Neural cell (in vitro differentiated cells): ENCODE results near the gene C14orf180. TPM values are rescaled to one million over a fixed set of nuclear protein-coding genes. Genes with fewer than 3 reads are reported as not detected.

Experiments
- H2AFZ ChIP-seq: fragments of 200-600, 300-800 bp; sonication (generic), shearing (Covaris generic); 2 replicates; pipeline ENCODE4 v1.6.0; 2014; ENCODE audit warnings: low read depth, mild to moderate bottlenecking, antibody characterized with exemption, low read length, moderate library complexity
- H3F3A ChIP-seq: fragments of 200-600 bp; shearing (Covaris generic); 2 replicates; pipeline ENCODE4 v1.6.1; 2016; ENCODE audit warnings: mild to moderate bottlenecking, moderate library complexity, mixed read lengths, antibody characterized with exemption, low read length; ENCODE audit not compliant: insufficient read depth, poor library complexity, severe bottlenecking
- H3K27ac ChIP-seq: fragments of 200-600, 300-800 bp; sonication (generic), shearing (Covaris generic); 2 replicates; pipeline ENCODE4 v1.5.1; 2014; ENCODE audit warnings: mild to moderate bottlenecking, low read length, moderate library complexity
- H3K27me3 ChIP-seq: fragments of 300-800, 200-600 bp; sonication (generic), shearing (Covaris generic); 2 replicates; pipeline ENCODE4 v1.6.0; 2014; ENCODE audit warnings: mild to moderate bottlenecking, low read depth, low read length, moderate library complexity; ENCODE audit not compliant: insufficient read depth
- H3K36me3 ChIP-seq: fragments of 300-800, 200-600 bp; sonication (generic), shearing (Covaris generic); 2 replicates; pipeline ENCODE4 v1.5.1; 2014; ENCODE audit warnings: mild to moderate bottlenecking, antibody characterized with exemption, low read length, moderate library complexity; ENCODE audit not compliant: insufficient read depth
- H3K4me2 ChIP-seq: fragments of 300-800, 200-600 bp; sonication (generic), shearing (Covaris generic); 2 replicates; pipeline ENCODE4 v1.6.0; 2014; ENCODE audit warnings: mild to moderate bottlenecking, low read length
- H3K4me3 ChIP-seq: fragments of 300-800, 200-600 bp; sonication (generic), shearing (Covaris generic); 2 replicates; pipeline ENCODE4 v1.5.1; 2014; ENCODE audit warnings: mild to moderate bottlenecking, low read length, moderate library complexity
- H3K79me2 ChIP-seq: fragments of 200-600 bp; shearing (Covaris generic); replicated peaks from 2 replicates; pipeline ENCODE4 v1.6.0; 2014; ENCODE audit warnings: mild to moderate bottlenecking, low read length, moderate library complexity; ENCODE audit not compliant: insufficient read depth
- H3K9ac ChIP-seq: fragments of 300-800, 200-600 bp; sonication (generic), shearing (Covaris generic); 2 replicates; pipeline ENCODE4 v1.6.1; 2016; ENCODE audit warnings: mild to moderate bottlenecking, low read length, mixed read lengths
- H3K9me2 ChIP-seq: fragments of 200-600 bp; shearing (Covaris generic); 2 replicates; pipeline ENCODE4 v1.6.1; 2016; ENCODE audit warnings: mild to moderate bottlenecking, low read length, mixed read lengths; ENCODE audit not compliant: insufficient read depth
- H3K9me3 ChIP-seq: fragments of 200-600, 300-800 bp; sonication (generic), shearing (Covaris generic); 2 replicates; pipeline ENCODE4 v1.6.1; 2016; ENCODE audit warnings: mild to moderate bottlenecking, mixed run types, low read length, moderate library complexity, mixed read lengths
- H4K20me1 ChIP-seq: fragments of 200-600 bp; shearing (Covaris generic); 2 replicates; pipeline ENCODE4 v1.6.1; 2016; ENCODE audit warnings: mild to moderate bottlenecking, mixed run types; ENCODE audit not compliant: insufficient read depth
- EP300 ChIP-seq: fragments of 450-650 bp; conservative IDR thresholded peaks from 2 replicates; pipeline ENCODE4 v1.6.1; 2014; ENCODE audit warnings: antibody characterized with exemption, mild to moderate bottlenecking, moderate library complexity; ENCODE audit not compliant: poor library complexity, severe bottlenecking
- EZH2 ChIP-seq: fragments of 200-600, 300-800 bp; shearing (Covaris generic), sonication (generic); IDR thresholded peaks from 2 replicates; pipeline ENCODE4 v1.6.1; 2014; ENCODE audit warnings: antibody characterized with exemption, low read length, borderline replicate concordance, mild to moderate bottlenecking; ENCODE audit not compliant: insufficient read depth, poor library complexity, severe bottlenecking
- MXI1 ChIP-seq: fragments of 450-650 bp; conservative IDR thresholded peaks from 2 replicates; pipeline ENCODE4 v1.6.1; 2014; ENCODE audit warnings: antibody characterized with exemption, mild to moderate bottlenecking; ENCODE audit not compliant: poor library complexity, severe bottlenecking
- POLR2AphosphoS5 ChIP-seq: IDR thresholded peaks from 2 replicates; pipeline ENCODE4 v1.6.1; 2012
- RAD21 ChIP-seq: fragments of 450-650 bp; conservative IDR thresholded peaks from 2 replicates; pipeline ENCODE4 v1.6.1; 2014; ENCODE audit warnings: antibody characterized with exemption, mild to moderate bottlenecking, moderate library complexity
- REST ChIP-seq: IDR thresholded peaks from 2 replicates; pipeline ENCODE4 v1.6.1; 2012; ENCODE audit warnings: borderline replicate concordance
- SMC3 ChIP-seq: fragments of 450-650 bp; conservative IDR thresholded peaks from 2 replicates; pipeline ENCODE4 v1.6.1; 2014; ENCODE audit warnings: antibody characterized with exemption, mild to moderate bottlenecking, moderate library complexity; ENCODE audit not compliant: poor library complexity
- TAF1 ChIP-seq: IDR thresholded peaks from 2 replicates; pipeline ENCODE4 v1.6.1; 2012; ENCODE audit warnings: low read depth
- polyA plus RNA-seq: library from polyadenylated mRNA; depleted of rRNA; stranded (reverse); fragments of >200 nt; gene quantifications from 2 replicates; pipeline ENCODE4 v1.2.3, GENCODE V29; 2014
- TF ChIP-seq, protein P1 (sequence below): fragments of 450-650 bp; IDR thresholded peaks from 2 replicates; pipeline ENCODE4 v1.5.1; 2014; ENCODE audit warnings: antibody characterized with exemption, mild to moderate bottlenecking, moderate library complexity; ENCODE audit not compliant: poor library complexity, severe bottlenecking

C14orf180 gene
- polyA plus RNA-seq, 1 donor from 2014 or later = not detected

DNA sequence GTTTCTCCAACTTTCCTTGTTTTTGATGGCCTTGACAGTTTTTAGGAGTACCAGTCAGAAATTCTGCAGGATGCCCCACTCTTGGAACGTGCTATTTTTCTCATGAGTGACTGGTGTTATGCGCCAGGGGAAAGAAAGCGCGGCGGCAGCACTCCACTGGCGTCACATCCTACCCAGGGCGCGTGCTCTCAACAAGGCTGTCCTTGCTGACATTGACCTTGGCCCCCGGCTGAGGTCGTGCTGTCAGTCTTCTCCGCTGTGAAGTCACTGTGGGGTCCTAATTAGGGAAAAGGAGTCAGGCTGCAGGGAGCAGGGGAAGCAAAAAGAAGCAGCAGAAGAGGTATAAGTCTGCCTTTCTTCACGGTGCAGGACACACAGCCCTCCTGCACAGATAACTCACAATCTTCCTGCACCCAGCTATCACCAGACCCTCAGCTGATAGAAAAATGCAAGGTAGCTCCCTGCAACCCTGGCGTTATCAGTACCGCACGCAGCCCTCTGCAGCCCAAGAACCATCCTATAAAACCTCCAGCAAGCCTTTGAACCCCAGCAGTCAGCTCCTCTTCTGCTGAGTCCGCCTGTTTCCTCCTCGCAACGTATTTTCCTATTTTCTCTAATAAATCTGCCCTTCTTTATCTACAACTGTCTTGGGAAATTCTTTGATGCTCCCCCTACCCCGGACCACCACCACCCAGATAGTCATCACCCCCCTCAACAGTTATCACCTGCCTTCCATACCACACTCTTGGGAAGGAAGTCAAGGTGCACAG lies 48.0 kb upstream of the C14orf180 start:
- TF ChIP-seq POLR2AphosphoS5 (no peak), SMC3 (no peak), REST (no peak), TAF1 (no peak), EZH2 (no peak), MXI1 (no peak), EP300 (no peak), RAD21 (no peak)
- TF ChIP-seq, protein P1, sequence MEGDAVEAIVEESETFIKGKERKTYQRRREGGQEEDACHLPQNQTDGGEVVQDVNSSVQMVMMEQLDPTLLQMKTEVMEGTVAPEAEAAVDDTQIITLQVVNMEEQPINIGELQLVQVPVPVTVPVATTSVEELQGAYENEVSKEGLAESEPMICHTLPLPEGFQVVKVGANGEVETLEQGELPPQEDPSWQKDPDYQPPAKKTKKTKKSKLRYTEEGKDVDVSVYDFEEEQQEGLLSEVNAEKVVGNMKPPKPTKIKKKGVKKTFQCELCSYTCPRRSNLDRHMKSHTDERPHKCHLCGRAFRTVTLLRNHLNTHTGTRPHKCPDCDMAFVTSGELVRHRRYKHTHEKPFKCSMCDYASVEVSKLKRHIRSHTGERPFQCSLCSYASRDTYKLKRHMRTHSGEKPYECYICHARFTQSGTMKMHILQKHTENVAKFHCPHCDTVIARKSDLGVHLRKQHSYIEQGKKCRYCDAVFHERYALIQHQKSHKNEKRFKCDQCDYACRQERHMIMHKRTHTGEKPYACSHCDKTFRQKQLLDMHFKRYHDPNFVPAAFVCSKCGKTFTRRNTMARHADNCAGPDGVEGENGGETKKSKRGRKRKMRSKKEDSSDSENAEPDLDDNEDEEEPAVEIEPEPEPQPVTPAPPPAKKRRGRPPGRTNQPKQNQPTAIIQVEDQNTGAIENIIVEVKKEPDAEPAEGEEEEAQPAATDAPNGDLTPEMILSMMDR = no peak
- Histone ChIP-seq H2AFZ (no peak overlapping the region), H3K79me2 (no peaks in the 10 kb centered on the region), H3K9ac (no peak overlapping the region), H3F3A (no peaks in the 10 kb centered on the region), H4K20me1 (no peaks in the 10 kb centered on the region), H3K27ac (peak overlapping the region; percentile 38), H3K27me3 (no peaks in the 10 kb centered on the region), H3K36me3 (no peaks in the 10 kb centered on the region), H3K9me3 (no peaks in the 10 kb centered on the region), H3K4me2 (no peak overlapping the region), H3K4me3 (peak overlapping the region; percentile 32), H3K9me2 (no peaks in the 10 kb centered on the region)

DNA sequence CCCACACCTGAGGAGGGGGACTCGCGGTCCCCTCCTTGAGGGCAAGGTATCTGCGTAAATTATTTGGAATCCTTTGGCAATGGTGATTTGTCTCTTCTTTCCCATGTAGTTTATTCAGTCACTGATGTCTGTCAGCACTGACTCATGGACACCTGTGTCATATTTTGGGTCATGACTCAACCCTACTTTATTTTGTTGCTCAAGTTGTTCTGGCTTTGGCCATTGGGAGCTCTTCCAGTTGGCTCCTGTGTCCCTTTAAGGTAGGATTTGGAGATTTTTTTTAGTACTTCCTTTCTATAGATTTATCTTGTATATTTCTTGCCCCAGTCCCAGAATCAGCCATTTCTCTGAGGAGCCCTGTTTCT lies 47.4 kb upstream of the C14orf180 start:
- no peak overlapping the region for H2AFZ ChIP-seq
- H3K79me2 ChIP-seq = no peaks in the 10 kb centered on the region
- no peak for TF ChIP-seq EZH2
- no peak for TF ChIP-seq TAF1
- TF ChIP-seq POLR2AphosphoS5 = no peak
- no peak overlapping the region for H3K9ac ChIP-seq
- no peaks in the 10 kb centered on the region for H4K20me1 ChIP-seq
- no peaks in the 10 kb centered on the region for H3K9me2 ChIP-seq
- no peaks in the 10 kb centered on the region for H3K27me3 ChIP-seq
- no peaks in the 10 kb centered on the region for H3K36me3 ChIP-seq
- no peaks in the 10 kb centered on the region for H3F3A ChIP-seq
- H3K4me3 ChIP-seq = no peak overlapping the region
- no peak overlapping the region for H3K27ac ChIP-seq
- no peaks in the 10 kb centered on the region for H3K9me3 ChIP-seq
- H3K4me2 ChIP-seq = no peak overlapping the region
